A549 treated with CpdA at 1 μM for 4 hours (cell line): Measurements from ENCODE around the gene ALOXE3. TPM values are rescaled to one million over a fixed set of nuclear protein-coding genes. Genes with fewer than 3 reads are reported as not detected.

Source experiments
- total RNA-seq: library from RNA; stranded (reverse); fragments of 200-300 nt; extraction: Qiagen RNA extraction; gene quantifications from 5 replicates; pipeline ENCODE4 v1.2.3, GENCODE V29; 2022; ENCODE audit warnings: low read depth

Gene ALOXE3
- 6.0 to 7.7 TPM (median 6.4 TPM) in 5 replicates for total RNA-seq

DNA sequence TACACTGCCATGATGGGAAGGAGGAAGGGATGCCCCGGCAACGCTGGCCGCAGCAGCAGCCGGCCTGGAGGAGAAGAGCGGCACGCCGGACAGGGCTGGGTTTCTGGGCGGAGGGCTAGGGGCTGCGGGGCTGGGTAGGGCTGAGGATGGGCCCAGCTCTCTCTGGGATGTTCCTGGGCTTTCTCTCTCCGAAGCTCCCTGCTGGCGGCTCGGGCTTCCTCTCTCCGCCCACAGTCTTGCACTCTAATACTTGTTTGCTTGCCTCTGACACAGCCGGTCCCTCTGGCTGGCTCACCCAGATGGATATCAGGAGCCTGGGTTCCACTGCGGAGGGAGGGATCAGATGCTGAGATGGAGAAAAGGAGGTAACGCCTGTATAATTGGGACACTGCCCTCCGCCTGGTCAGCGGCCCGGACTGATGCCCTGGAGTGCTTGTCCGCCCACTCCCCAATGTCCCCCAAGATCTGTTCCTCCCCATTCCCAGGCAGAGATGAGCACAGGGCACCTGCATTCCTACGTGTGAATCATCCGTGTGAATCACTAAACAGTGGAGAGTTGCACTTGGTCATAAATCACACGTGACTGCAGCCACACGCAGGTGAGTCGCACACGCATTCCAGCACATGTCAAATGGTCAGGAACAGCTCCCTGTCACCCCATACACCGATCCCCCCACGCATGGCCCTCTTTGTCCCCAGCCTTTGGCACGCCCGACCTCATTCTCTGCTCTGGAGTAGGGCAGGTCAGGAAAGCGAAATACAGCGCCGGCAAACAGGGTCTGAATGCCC lies at the start of gene ALOXE3:
TSS of gene ALOXE3 (minus strand) at position 535 of the 789 bp plus-strand sequence. CDS start at position 11, 524 bp downstream.

DNA sequence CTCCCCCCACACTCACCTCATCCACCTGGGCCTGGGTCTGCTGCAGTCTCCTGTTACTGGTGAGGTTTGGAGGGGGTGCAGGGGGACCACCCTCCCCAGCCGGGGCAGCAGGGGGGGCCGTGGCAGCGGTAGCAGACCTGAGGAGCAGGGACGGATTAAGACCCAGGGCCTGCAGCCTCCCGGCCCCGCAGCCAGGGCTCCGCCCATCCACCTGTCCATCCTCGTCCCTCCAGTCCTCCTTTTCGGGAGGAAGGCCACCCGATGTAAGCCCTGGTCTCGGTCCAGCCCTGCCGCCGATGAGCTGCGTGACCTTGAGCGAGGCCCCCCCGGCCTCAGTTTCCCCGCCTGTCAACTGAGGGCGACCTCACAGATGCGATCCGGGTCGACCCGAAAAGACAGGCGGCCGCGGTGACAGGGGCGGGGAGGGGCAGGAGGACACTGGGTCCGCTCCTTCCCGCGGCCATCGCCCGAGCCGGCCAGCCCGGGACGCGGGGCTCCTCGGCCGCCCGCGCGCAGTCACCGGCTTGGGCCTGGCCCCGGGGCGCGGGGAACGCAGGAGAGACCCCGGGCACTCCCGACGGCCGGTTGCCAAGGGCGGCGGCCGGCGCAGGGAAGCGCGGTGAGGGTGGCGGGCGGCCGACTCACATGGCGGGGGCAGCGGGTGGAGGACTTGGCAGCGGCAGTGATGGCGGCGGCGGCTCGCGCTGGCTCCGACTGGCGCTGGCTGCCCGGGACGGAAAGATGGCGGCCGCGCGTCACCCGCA lies 44.1 kb upstream of the ALOXE3 start, which contains the start of gene VAMP2:
TSS of gene VAMP2 (minus strand) at position 716 of the 764 bp plus-strand sequence. CDS start at position 647, 69 bp downstream.

DNA sequence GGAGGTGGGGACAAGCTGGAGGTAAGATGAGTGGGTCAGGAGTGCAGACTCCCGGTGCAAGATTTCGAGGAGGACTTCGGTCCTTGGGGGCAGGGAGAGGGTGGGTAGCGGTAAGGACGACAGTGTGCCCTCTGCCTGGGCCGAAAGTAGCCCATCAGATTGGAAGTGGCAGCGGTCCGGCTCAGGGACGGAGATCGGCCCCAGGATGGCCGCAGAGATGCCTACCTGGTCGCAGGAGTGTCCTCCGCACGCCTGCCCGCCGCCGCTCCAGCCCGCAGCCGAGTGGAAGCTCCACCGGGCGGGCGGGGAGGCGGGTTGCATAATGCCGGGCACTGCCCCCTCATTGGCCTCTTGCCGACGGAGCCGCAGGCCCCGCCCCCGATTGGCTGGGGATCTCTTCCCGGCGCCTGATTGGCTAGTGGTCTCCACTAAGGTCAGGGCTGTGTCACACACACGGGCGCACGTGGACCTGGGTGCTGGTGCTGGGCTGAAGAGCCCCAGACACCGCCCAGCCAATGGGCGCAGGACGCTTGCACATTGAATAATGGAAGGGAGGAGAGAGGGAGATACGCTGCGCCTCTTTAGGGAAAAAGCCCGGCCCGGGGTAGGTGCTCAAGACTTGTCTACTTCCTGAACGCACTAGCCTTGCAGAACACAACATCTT lies 33.9 kb upstream of the ALOXE3 start, which contains the start of gene PER1:
TSS of gene PER1 (minus strand) at position 293 of the 664 bp plus-strand sequence. CDS start 1,698 bp downstream, outside the sequence.

DNA sequence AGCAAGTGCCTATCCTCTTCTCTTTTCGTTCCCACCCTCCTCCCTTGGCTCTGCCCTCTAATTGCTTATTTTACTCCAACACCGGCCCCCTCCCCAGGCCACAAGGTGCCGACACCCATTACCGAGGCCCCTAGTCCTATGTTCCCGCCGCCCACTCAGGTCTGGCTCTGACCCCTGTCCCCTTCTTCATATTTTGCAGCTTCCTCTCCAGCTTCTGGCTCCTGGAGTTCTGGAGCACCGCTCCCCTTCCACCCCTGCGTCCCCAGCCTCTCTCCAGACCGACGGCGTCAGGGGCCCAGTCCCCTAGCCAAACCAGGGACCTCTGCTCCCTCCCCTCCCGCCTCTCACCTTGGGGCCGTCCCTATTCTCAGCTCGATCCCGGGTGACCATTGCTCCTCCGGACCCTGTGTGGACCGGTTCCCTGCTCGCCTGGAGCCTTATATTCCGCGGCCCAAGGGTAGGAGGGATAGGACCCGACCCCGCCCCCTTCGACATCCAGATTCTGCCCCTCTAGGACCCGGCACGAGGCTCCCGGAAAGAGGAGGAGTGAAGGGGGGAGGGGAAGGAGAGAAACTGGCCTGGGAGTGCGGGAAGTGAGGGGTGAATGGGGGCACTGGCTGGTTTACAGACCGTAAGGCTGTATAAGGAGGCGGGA lies 5.5 kb upstream of the ALOXE3 start, which contains the start of gene HES7:
TSS of gene HES7 (minus strand) at position 412 of the 655 bp plus-strand sequence. CDS start at position 390, 22 bp downstream.

DNA sequence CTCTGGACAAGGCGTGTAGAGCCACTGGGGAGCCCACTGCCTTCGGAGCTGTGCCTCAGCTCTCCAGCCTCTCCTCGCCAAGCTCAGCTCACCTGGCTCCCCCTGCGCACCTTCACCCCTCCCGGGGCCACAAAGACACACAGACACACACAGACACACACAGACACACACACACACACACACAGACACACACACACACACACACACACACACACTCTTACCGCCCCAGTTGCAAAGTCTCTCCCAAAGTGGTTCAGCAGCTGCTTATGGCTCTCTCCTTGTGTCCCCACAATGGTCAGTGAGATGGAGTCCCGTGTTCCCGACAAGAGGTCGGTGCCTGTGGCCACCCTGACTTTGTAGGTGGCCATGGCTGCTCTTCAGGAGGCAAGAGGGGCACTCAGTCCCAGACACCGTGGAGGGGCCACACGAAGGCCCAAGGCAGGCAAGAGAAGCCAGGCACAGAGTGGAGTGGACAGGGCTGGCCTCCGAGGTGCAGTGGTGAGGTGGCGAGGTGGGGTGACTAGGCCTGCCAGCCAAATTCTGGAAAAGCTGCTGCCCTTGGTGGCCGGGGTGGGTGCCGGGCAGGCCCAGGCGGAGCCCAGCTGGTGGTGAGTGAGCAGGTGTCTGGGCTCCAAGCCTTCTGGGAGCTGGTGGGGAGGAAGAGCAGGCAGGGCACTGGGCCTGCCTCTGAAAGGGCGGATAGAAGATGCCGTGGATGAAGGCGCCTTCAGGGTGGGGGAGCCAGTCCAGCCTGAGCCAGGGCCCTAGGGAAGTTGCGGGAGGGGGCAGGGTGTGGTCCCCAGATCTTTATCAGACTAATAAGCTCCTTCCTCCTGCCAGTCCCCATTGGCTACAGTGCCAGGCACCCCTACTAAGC lies 31.0 kb downstream of the ALOXE3 start, which contains the start of gene ALOX12B:
TSS of gene ALOX12B (minus strand) at position 642 of the 877 bp plus-strand sequence. CDS start at position 368, 274 bp downstream.

Other genes with a start within 250 kb of the ALOXE3 start
- 65.3 to 76.0 TPM (median 68.6 TPM) in 5 replicates for gene CHD3, start 229.7 kb downstream of the ALOXE3 start, total RNA-seq
- gene RNF227, start 202.2 kb downstream of the ALOXE3 start, total RNA-seq = 1.1 to 2.5 TPM (median 1.4 TPM) in 5 replicates
- gene KCNAB3, start 188.7 kb downstream of the ALOXE3 start, total RNA-seq = 1.8 to 3.0 TPM (median 2.5 TPM) in 5 replicates
- 309 to 334 TPM (median 324 TPM) in 5 replicates for gene TRAPPC1, start 186.6 kb downstream of the ALOXE3 start, total RNA-seq
- gene CNTROB, start 186.3 kb downstream of the ALOXE3 start, total RNA-seq = 36.8 to 45.9 TPM (median 39.2 TPM) in 5 replicates
- 0.08 TPM in 1 of 5 replicates, not detected in the others for gene GUCY2D, start 115.9 kb downstream of the ALOXE3 start, total RNA-seq
- gene ALOX15B, start 79.5 kb downstream of the ALOXE3 start, total RNA-seq = not detected in 5 replicates
- 0.68 to 1.8 TPM (median 1.0 TPM) in 5 replicates for gene ALOX12B, start 30.8 kb downstream of the ALOXE3 start, total RNA-seq
- gene HES7, start 5.6 kb upstream of the ALOXE3 start, total RNA-seq = 0.70 to 2.5 TPM (median 1.1 TPM) in 5 replicates
- gene PER1, start 33.9 kb upstream of the ALOXE3 start, total RNA-seq = 3.5 to 5.7 TPM (median 4.7 TPM) in 5 replicates
- gene VAMP2, start 44.4 kb upstream of the ALOXE3 start, total RNA-seq = 20.5 to 28.0 TPM (median 23.3 TPM) in 5 replicates
- gene TMEM107, start 57.9 kb upstream of the ALOXE3 start, total RNA-seq = 16.3 to 20.2 TPM (median 19.7 TPM) in 5 replicates
- gene BORCS6, start 71.7 kb upstream of the ALOXE3 start, total RNA-seq = 5.2 to 8.6 TPM (median 8.4 TPM) in 5 replicates
- gene AURKB, start 92.1 kb upstream of the ALOXE3 start, total RNA-seq = 153 to 173 TPM (median 159 TPM) in 5 replicates
- 10.3 to 16.9 TPM (median 14.2 TPM) in 5 replicates for gene CTC1, start 129.5 kb upstream of the ALOXE3 start, total RNA-seq
- 48.7 to 57.2 TPM (median 51.2 TPM) in 5 replicates for gene PFAS, start 130.8 kb upstream of the ALOXE3 start, total RNA-seq
- gene RANGRF, start 170.2 kb upstream of the ALOXE3 start, total RNA-seq = 38.7 to 51.3 TPM (median 47.7 TPM) in 5 replicates
- gene SLC25A35, start 176.9 kb upstream of the ALOXE3 start, total RNA-seq = 6.2 to 8.0 TPM (median 7.6 TPM) in 5 replicates
- not detected in 5 replicates for gene ARHGEF15, start 191.7 kb upstream of the ALOXE3 start, total RNA-seq
- not detected in 5 replicates for gene ODF4, start 221.3 kb upstream of the ALOXE3 start, total RNA-seq